A673 (cell line): ENCODE data around the gene ZGLP1. TPM values are rescaled to one million over a fixed set of nuclear protein-coding genes. Genes with fewer than 3 reads are reported as not detected.
A peak's percentile ranks its signal among the peaks of the same experiment; 100 is the strongest.

Source experiments
- BruUV-seq: library from RNA; stranded (reverse); fragments of 400-500 nt; replicated peaks from 2 replicates; lab custom pipeline; 2021; lab: Mats Ljungman, UMichigan
- CTCF ChIA-PET: fragments of 300-600 bp; sonication (Branson Sonifier 250); formaldehyde crosslinking; loops from one replicate; lab custom pipeline; 2022; ENCODE audit warnings: antibody characterized with exemption; lab: Charles Lee
- POLR2A ChIA-PET: fragments of 300-600 bp; sonication (Branson Sonifier 250); formaldehyde crosslinking; loops from one replicate; lab custom pipeline; 2022; ENCODE audit warnings: antibody characterized with exemption; ENCODE audit not compliant: low non-redundant PET; lab: Charles Lee
- DNase-seq: peaks from one replicate; pipeline ENCODE4 v3.0.0-alpha.2; 2015; ENCODE audit warnings: low spot score
- H3K27ac ChIP-seq: fragments of 200-600 bp; sonication (generic); 2 replicates; pipeline ENCODE4 v1.5.1; 2016; ENCODE audit warnings: mixed run types, low read depth, mild to moderate bottlenecking, mixed read lengths, antibody characterized with exemption, low read length; ENCODE audit not compliant: poor library complexity, severe bottlenecking
- H3K27me3 ChIP-seq: fragments of 200-600 bp; sonication (generic); replicated peaks from 2 replicates; pipeline ENCODE4 v1.6.1; 2017; ENCODE audit warnings: mixed run types, low read depth, mild to moderate bottlenecking, mixed read lengths, antibody characterized with exemption, low read length; ENCODE audit not compliant: insufficient read depth, poor library complexity
- H3K36me3 ChIP-seq: fragments of 200-600 bp; sonication (generic); 2 replicates; pipeline ENCODE4 v1.6.1; 2016; ENCODE audit warnings: mixed run types, mild to moderate bottlenecking, mixed read lengths, antibody characterized with exemption, low read length; ENCODE audit not compliant: insufficient read depth, poor library complexity, severe bottlenecking
- H3K4me1 ChIP-seq: fragments of 200-600 bp; sonication (generic); 2 replicates; pipeline ENCODE4 v1.6.1; 2017; ENCODE audit warnings: mixed run types, mild to moderate bottlenecking, mixed read lengths, antibody characterized with exemption, low read length; ENCODE audit not compliant: insufficient read depth, poor library complexity, severe bottlenecking
- H3K4me3 ChIP-seq: fragments of 200-600 bp; sonication (generic); 2 replicates; pipeline ENCODE4 v1.5.1; 2016; ENCODE audit warnings: low read depth, mixed run types, mild to moderate bottlenecking, mixed read lengths, low read length; ENCODE audit not compliant: poor library complexity, severe bottlenecking
- H3K9me3 ChIP-seq: fragments of 200-600 bp; sonication (generic); 2 replicates; pipeline ENCODE4 v1.6.1; 2016; ENCODE audit warnings: mixed run types, low read depth, mild to moderate bottlenecking, mixed read lengths, antibody characterized with exemption, low read length; ENCODE audit not compliant: poor library complexity, severe bottlenecking
- CTCF ChIP-seq: fragments of 300-800, 200-600 bp; sonication (generic); conservative IDR thresholded peaks from 2 replicates; pipeline ENCODE4 v1.5.1; 2017; ENCODE audit warnings: low read depth, mild to moderate bottlenecking, antibody characterized with exemption, low read length, moderate library complexity, mixed read lengths
- EZH2 ChIP-seq: fragments of 200-600 bp; sonication (generic); IDR thresholded peaks from 2 replicates; pipeline ENCODE4 v1.6.1; 2017; ENCODE audit warnings: borderline replicate concordance, low read depth, mild to moderate bottlenecking, mixed read lengths, antibody characterized with exemption, low read length; ENCODE audit not compliant: poor library complexity, severe bottlenecking
- intact Hi-C: fragments of 100-400 bp; cut with micrococcal nuclease; formaldehyde crosslinking; loops from one replicate; pipeline ENCODE4 v1.10.0; 2022; ENCODE audit not compliant: unreplicated experiment
- total RNA-seq: library from RNA; stranded (reverse); gene quantifications from 2 replicates; pipeline ENCODE4 v1.2.3, GENCODE V29; 2021

Gene ZGLP1
- total RNA-seq, 1 experiment from 2014 or later = 7.2 TPM

GRCh38 chr19:10332965-10333757 lies 23.5 kb upstream of the ZGLP1 start, which contains the start of gene RAVER1:
Gene RAVER1 (minus strand): TSS chr19:10333529. CDS start chr19:10333507, 22 bp downstream.
- peaks cover 28% of the 10 kb centered on the region for H3K4me1 ChIP-seq
- no peak for TF ChIP-seq CTCF
- TF ChIP-seq EZH2 = no peak
- intact Hi-C loops = loop anchor here (2.0 kb wide), 1 partner anchor 44 kb away; the partner anchor contains the start of gene ICAM5
- peak; percentile 98 for DNase-seq
- H3K27me3 ChIP-seq = no peaks in the 10 kb centered on the region
- BruUV-seq = no TSS peak
- H3K36me3 ChIP-seq = peaks cover 31% of the 10 kb centered on the region
- CTCF ChIA-PET = interaction anchor here (0.6 to 0.8 kb wide), 2 partner anchors 71 to 324 kb away, joined by 7 to 9 read pairs; no protein-coding TSS in a partner anchor
- H3K4me3 ChIP-seq = peak within 1 kb of the TSS; percentile 85
- H3K27ac ChIP-seq = peak within 1 kb of the TSS; percentile 99
- POLR2A ChIA-PET = interaction anchor here (0.6 to 0.7 kb wide), 2 partner anchors 27 to 320 kb away, joined by 3 to 10 read pairs; no protein-coding TSS in a partner anchor
- no peaks in the 10 kb centered on the region for H3K9me3 ChIP-seq

- peak; percentile 34 for DNase-seq
- Histone ChIP-seq H3K27ac (peak overlapping the region; percentile 99), H3K27me3 (no peaks in the 10 kb centered on the region), H3K4me1 (peaks cover 28% of the 10 kb centered on the region), H3K9me3 (no peaks in the 10 kb centered on the region), H3K36me3 (peaks cover 39% of the 10 kb centered on the region), H3K4me3 (peak overlapping the region; percentile 85)
- ChIA-PET POLR2A (no interaction called here), CTCF (no interaction called here)
- intact Hi-C loops = loop anchor here (2.0 kb wide), 1 partner anchor 44 kb away; the partner anchor contains the start of gene ICAM5
- TF ChIP-seq CTCF (no peak), EZH2 (no peak)
- BruUV-seq = TSS peak; percentile 61
Observed at GRCh38 chr19:10332158-10332964, 22.7 kb upstream of the ZGLP1 start.

DNA sequence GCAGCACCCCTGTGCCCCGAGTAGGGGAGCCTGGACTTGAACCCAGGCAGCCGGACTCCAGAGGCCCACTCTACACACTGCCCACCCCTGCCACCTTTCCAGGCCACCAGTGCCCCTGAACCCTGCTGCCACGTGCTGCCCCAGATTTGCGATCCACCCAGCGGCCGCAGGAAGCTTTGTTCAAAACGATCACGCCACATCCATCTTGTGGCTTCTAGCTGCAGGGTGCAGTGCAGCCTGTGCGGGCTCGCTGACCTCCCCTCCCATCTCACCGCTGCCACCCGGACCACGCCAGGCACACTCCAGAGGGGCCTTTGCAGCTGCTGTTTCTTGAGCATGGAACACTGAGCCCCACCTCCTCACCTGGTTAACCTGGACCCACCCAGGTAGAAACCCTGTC lies 19.9 kb upstream of the ZGLP1 start:
- ChIA-PET POLR2A (no interaction called here), CTCF (no interaction called here)
- no peak for DNase-seq
- peaks cover 64% of the 10 kb centered on the region for H3K36me3 ChIP-seq
- intact Hi-C loops = no loop called here
- no TSS peak for BruUV-seq
- no peak overlapping the region for H3K27ac ChIP-seq
- no peak overlapping the region for H3K4me3 ChIP-seq
- no peaks in the 10 kb centered on the region for H3K27me3 ChIP-seq
- no peaks in the 10 kb centered on the region for H3K9me3 ChIP-seq
- TF ChIP-seq EZH2 = no peak
- H3K4me1 ChIP-seq = peaks cover 12% of the 10 kb centered on the region
